NT2/D1 (cell line): ENCODE measurements around the gene CCDC102B.

Experiments
- SUZ12 ChIP-seq: IDR thresholded peaks from 2 replicates; pipeline ENCODE4 v1.6.1; 2011; ENCODE audit not compliant: insufficient read length, insufficient read depth; ENCODE audit errors: extremely low read depth
- YY1 ChIP-seq: IDR thresholded peaks from 2 replicates; pipeline ENCODE4 v1.6.1; 2011; ENCODE audit not compliant: insufficient read length, insufficient read depth
- ZNF274 ChIP-seq: IDR thresholded peaks from 2 replicates; pipeline ENCODE4 v1.6.1; 2011; ENCODE audit warnings: mild to moderate bottlenecking, low read depth, low read length

DNA sequence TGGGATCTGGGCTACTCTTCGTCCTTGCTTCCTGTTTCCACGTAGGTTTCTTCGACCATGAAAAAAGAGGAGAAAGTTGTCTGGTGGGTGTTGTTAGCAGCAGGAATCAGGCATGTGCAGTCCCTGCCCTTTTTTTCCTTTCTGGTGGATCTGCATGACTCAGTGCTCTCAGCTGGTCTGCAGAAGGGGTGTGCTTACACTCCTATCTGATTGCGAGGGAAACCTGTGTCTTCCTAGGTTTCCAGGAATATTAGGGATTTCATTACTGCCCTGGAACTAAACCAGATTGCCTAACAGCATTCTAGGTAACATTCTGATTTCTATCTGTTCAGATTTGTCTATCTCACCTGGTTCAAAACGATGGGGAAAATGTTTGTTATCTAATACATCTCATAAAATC, 174.3 kb downstream of the CCDC102B start:
- TF ChIP-seq SUZ12, result no peak
- TF ChIP-seq YY1, result no peak
- TF ChIP-seq ZNF274, result no peak
